ENCODE measurements around the gene KBTBD3. TPM values are rescaled to one million over a fixed set of nuclear protein-coding genes. Genes with fewer than 3 reads are reported as not detected.

KBTBD3 gene
- total RNA-seq, 1 donor from 2014 or later, result 3.1 TPM

DNA sequence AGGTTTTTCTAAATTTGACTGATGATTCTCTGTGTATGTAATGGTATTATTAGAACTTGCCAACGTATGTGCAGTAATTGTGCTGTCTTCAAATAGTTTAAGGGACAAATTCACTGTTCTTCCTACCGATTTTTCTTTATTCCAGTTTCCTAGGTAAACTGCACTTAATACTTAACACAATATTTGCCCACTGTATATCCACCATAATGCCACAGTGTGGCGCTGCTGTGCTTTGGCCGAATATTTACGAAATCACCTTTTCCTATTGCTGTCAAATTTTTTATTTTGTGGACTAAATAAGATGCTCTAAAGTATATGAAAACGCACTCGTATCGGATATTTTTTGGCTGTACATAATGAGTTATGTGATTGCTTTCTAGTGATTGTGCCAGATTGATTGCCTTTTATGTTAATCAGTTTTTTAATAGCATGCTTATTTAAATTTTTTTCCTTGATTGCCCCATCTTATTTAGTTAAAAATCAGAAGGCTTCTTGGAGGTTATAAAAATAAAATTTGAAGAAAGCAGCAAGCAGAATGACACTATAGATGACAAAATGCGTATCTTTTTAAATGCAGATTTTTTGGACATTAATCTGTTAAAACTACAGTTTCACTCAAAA, 10.8 kb upstream of the KBTBD3 start:
- Histone ChIP-seq H3K36me3 (ENCODE audit: control insufficient read depth in 3 of 3, insufficient read depth in 3 of 3, low read length in 3 of 3) (peaks cover 5 to 20% (median 9%) of the 10 kb centered on the region in 3 donors), H3K27me3 (ENCODE audit: control insufficient read depth in 3 of 3, insufficient read depth in 3 of 3, low read length in 3 of 3) (no peaks in the 10 kb centered on the region), H3K4me1 (ENCODE audit: control insufficient read depth in 3 of 3, insufficient read depth in 3 of 3, low read length in 3 of 3) (peaks cover 4 to 7% (median 5%) of the 10 kb centered on the region in 3 donors), H3K4me3 (ENCODE audit: low read length in 3 of 3) (no peak overlapping the region), H3K9ac (ENCODE audit: low read depth in 1 of 3, low read length in 3 of 3) (peak overlapping the region in 1 of 3 donors; percentile 45), H3K27ac (ENCODE audit: low read depth, low read length) (no peak overlapping the region), H3K9me3 (ENCODE audit: control insufficient read depth in 3 of 3, low read length in 3 of 3) (no peaks in the 10 kb centered on the region)

DNA sequence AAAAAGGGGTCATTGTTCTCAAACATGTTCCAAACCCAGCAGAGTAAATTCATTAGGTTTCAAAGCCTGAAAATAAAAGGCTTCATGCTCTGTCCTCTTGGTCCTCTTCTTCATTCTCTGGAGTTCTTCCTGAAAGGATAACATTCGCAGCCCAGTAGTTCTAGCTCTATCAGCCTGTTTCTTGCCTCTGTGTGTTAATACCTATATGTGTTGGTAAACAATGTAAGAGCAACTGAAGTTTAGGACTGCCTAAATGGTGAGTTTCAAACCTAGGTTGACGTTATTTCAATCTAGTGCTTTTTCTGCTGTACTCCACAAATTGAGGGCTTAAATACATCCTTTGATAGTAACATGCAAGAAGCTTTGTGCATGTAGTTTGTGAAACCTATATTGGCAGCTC, 9.7 kb upstream of the KBTBD3 start:
- H3K4me1 ChIP-seq (ENCODE audit: control insufficient read depth in 3 of 3, insufficient read depth in 3 of 3, low read length in 3 of 3), result peaks cover 8 to 13% (median 10%) of the 10 kb centered on the region in 3 donors

DNA sequence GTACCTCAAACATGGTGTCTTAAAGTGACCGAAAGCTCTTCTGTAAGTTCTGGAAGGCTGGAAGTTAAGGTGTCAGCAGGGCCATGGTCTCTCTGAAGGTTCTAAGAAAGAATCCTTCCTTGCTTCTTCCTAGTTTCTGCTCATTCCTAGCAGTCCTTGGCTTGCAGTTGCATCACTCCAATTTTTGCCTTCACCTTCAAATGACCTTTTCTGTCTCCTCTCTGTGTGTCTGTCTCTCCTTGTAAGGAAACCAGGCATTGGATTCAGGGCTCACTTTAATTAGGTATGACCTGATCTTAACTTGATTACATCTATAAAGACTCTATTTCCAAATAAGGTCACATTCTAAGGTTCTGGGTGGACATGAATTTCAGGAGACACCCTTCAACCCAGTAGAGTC, 9.0 kb upstream of the KBTBD3 start:
- Histone ChIP-seq H3K9ac (ENCODE audit: low read depth in 1 of 3, low read length in 3 of 3) (no peak overlapping the region), H3K9me3 (ENCODE audit: control insufficient read depth in 3 of 3, low read length in 3 of 3) (no peaks in the 10 kb centered on the region), H3K4me1 (ENCODE audit: control insufficient read depth in 3 of 3, insufficient read depth in 3 of 3, low read length in 3 of 3) (peaks cover 8 to 14% (median 13%) of the 10 kb centered on the region in 3 donors), H3K4me3 (ENCODE audit: low read length in 3 of 3) (no peak overlapping the region), H3K27ac (ENCODE audit: low read depth, low read length) (no peak overlapping the region), H3K36me3 (ENCODE audit: control insufficient read depth in 3 of 3, insufficient read depth in 3 of 3, low read length in 3 of 3) (peaks cover 3 to 12% (median 11%) of the 10 kb centered on the region in 3 donors), H3K27me3 (ENCODE audit: control insufficient read depth in 3 of 3, insufficient read depth in 3 of 3, low read length in 3 of 3) (no peaks in the 10 kb centered on the region)

More for the DNA sequence above, 9.7 kb upstream of the KBTBD3 start:
- Histone ChIP-seq H3K36me3 (ENCODE audit: control insufficient read depth in 3 of 3, insufficient read depth in 3 of 3, low read length in 3 of 3) (peaks cover 5 to 16% (median 13%) of the 10 kb centered on the region in 3 donors), H3K9ac (ENCODE audit: low read depth in 1 of 3, low read length in 3 of 3) (no peak overlapping the region), H3K4me3 (ENCODE audit: low read length in 3 of 3) (no peak overlapping the region), H3K9me3 (ENCODE audit: control insufficient read depth in 3 of 3, low read length in 3 of 3) (no peaks in the 10 kb centered on the region), H3K27me3 (ENCODE audit: control insufficient read depth in 3 of 3, insufficient read depth in 3 of 3, low read length in 3 of 3) (no peaks in the 10 kb centered on the region), H3K27ac (ENCODE audit: low read depth, low read length) (no peak overlapping the region)

DNA sequence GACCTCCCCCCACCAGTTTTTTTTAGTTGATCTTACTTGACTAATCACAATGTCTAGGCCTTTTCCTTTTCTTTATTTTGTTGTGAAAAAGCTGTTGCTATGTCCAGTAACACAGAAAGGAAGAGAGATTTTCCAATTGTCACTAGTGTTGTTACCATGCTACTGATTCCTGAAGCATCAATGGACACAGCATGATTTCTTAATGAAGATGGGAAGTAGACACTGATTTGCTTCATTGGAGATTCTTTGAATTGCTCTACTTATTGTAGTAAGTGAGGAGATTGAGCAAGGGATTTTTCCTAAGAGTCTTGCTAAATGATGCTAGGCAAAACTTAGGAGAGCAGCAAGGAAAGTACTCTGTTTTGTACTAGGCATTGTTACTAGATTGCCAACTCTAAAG, 4.9 kb upstream of the KBTBD3 start:
- peaks cover 7 to 32% (median 22%) of the 10 kb centered on the region in 3 donors for H3K4me1 ChIP-seq (ENCODE audit: control insufficient read depth in 3 of 3, insufficient read depth in 3 of 3, low read length in 3 of 3)
- peaks cover 4 to 25% (median 17%) of the 10 kb centered on the region in 3 donors for H3K36me3 ChIP-seq (ENCODE audit: control insufficient read depth in 3 of 3, insufficient read depth in 3 of 3, low read length in 3 of 3)

DNA sequence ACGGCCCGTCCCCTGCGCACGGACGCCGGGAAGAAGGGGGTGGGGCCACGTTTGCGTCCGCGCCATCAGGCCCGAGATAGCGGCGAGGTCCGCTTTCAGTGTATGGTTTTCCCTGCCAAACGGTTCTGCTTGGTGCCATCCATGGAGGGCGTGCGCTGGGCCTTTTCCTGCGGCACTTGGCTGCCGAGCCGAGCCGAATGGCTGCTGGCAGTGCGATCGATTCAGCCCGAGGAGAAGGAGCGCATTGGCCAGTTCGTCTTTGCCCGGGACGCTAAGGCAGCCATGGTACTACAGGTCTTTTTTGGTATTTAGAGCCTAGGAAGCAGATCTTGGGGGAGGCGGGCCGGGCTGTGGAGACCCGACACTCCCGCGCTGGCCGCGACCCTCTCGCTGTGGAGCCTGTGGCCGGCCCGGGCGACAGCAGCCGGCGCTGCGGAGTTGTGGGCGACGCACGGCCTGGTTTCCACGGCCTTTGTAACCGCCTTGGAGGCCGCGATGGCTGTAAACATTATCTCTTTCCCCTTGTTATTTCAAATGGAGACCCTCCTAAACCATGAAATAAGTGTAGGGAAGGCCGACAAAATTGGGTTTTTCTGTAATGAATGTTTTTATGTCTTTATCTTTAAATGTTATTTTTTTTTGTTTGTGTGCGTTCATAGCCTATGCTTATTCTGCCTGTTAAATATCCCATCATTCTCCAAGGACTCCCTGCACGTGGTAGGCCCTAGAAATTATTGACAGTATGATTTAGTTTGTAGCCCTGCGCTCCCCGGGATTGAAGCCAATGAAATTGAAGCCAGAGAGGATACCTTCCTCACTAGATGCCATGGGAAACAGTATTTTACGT, 685 bp upstream of the KBTBD3 start, which contains the start of gene AASDHPPT:
Gene AASDHPPT (plus strand): TSS at position 54 of the 847 bp plus-strand sequence. CDS start 49 bp downstream, at position 103.
- H3K27me3 ChIP-seq (ENCODE audit: control insufficient read depth in 3 of 3, insufficient read depth in 3 of 3, low read length in 3 of 3), result no peaks in the 10 kb centered on the region
- peaks cover 12 to 39% (median 27%) of the 10 kb centered on the region in 3 donors for H3K4me1 ChIP-seq (ENCODE audit: control insufficient read depth in 3 of 3, insufficient read depth in 3 of 3, low read length in 3 of 3)
- H3K36me3 ChIP-seq (ENCODE audit: control insufficient read depth in 3 of 3, insufficient read depth in 3 of 3, low read length in 3 of 3), result peaks cover 4 to 23% (median 14%) of the 10 kb centered on the region in 3 donors
- peak within 1 kb of the TSS; percentile 97 to 100 (median 99) for H3K4me3 ChIP-seq (ENCODE audit: low read length in 3 of 3)
- no peaks in the 10 kb centered on the region for H3K9me3 ChIP-seq (ENCODE audit: control insufficient read depth in 3 of 3, low read length in 3 of 3)
- peak within 1 kb of the TSS; percentile 96 to 99 (median 97) for H3K9ac ChIP-seq (ENCODE audit: low read depth in 1 of 3, low read length in 3 of 3)
- peak within 1 kb of the TSS; percentile 97 for H3K27ac ChIP-seq (ENCODE audit: low read depth, low read length)

More for the DNA sequence above, 4.9 kb upstream of the KBTBD3 start:
- H3K9ac ChIP-seq (ENCODE audit: low read depth in 1 of 3, low read length in 3 of 3), result no peak overlapping the region
- no peak overlapping the region for H3K4me3 ChIP-seq (ENCODE audit: low read length in 3 of 3)
- no peaks in the 10 kb centered on the region for H3K27me3 ChIP-seq (ENCODE audit: control insufficient read depth in 3 of 3, insufficient read depth in 3 of 3, low read length in 3 of 3)
- H3K27ac ChIP-seq (ENCODE audit: low read depth, low read length), result no peak overlapping the region
- no peaks in the 10 kb centered on the region for H3K9me3 ChIP-seq (ENCODE audit: control insufficient read depth in 3 of 3, low read length in 3 of 3)

DNA sequence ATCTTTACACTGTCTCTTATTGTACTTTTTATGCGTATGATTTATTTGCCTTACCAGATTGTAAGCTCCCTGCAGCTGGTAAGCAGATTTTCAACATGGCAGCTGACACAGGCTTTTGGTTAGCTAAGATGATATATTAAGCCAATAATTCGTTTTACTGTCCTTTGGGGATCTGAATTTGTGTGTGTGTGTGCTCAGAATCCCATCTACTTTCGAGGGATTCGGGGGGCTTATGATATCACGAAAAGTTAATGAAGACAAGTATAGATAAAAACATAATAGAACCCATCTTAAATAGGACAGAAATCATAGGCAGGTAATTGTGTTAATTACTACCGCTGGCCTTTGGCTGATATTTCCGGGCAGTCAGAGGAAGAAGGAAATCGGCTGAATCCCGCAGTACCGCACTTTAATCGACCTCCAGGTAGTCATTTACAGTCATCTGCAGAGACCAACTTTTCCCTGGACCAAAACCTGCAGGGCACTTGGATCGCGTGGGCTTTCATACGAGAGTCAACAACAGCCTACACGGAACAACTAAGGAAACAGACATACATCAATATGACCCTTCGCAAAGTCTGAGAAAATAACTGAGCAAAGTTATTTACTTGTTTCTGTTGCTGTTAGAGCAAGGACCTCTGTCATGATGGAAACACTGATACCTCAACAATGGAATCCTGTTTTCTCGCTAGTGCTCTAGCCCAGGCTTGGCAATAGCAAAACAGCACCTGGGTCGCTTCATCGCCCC, 802 bp downstream of the KBTBD3 start:
- Histone ChIP-seq H3K27ac (ENCODE audit: low read depth, low read length) (peak overlapping the region; percentile 97), H3K9me3 (ENCODE audit: control insufficient read depth in 3 of 3, low read length in 3 of 3) (no peaks in the 10 kb centered on the region), H3K36me3 (ENCODE audit: control insufficient read depth in 3 of 3, insufficient read depth in 3 of 3, low read length in 3 of 3) (peaks cover 2 to 17% (median 6%) of the 10 kb centered on the region in 3 donors), H3K4me3 (ENCODE audit: low read length in 3 of 3) (peak overlapping the region; percentile 97 to 100 (median 99)), H3K9ac (ENCODE audit: low read depth in 1 of 3, low read length in 3 of 3) (peak overlapping the region; percentile 91 to 97 (median 93)), H3K4me1 (ENCODE audit: control insufficient read depth in 3 of 3, insufficient read depth in 3 of 3, low read length in 3 of 3) (peaks cover 8 to 34% (median 20%) of the 10 kb centered on the region in 3 donors), H3K27me3 (ENCODE audit: control insufficient read depth in 3 of 3, insufficient read depth in 3 of 3, low read length in 3 of 3) (no peaks in the 10 kb centered on the region)

DNA sequence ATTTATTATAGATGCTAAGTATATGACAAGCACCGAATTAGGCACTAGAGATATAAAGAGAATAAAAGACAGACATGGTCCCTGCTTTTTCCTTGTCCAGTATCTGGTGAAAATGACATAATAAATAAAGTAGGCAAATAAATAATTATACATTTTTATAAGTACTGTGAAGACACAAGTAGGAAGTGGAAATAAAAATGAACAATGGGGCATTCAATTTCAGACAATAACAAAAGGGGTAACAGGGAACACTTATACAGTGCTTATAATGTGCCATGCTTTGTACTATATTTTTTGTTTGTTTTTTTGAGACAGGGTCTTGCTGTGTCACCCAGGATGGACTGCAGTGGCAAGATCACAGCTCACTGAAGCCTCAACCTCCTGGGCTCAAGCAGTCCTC, 4.3 kb downstream of the KBTBD3 start:
- Histone ChIP-seq H3K27me3 (ENCODE audit: control insufficient read depth in 3 of 3, insufficient read depth in 3 of 3, low read length in 3 of 3) (no peaks in the 10 kb centered on the region), H3K4me1 (ENCODE audit: control insufficient read depth in 3 of 3, insufficient read depth in 3 of 3, low read length in 3 of 3) (peaks cover 5 to 15% (median 5%) of the 10 kb centered on the region in 3 donors), H3K27ac (ENCODE audit: low read depth, low read length) (no peak overlapping the region), H3K36me3 (ENCODE audit: control insufficient read depth in 3 of 3, insufficient read depth in 3 of 3, low read length in 3 of 3) (no peaks in the 10 kb centered on the region), H3K9me3 (ENCODE audit: control insufficient read depth in 3 of 3, low read length in 3 of 3) (no peaks in the 10 kb centered on the region), H3K9ac (ENCODE audit: low read depth in 1 of 3, low read length in 3 of 3) (no peak overlapping the region), H3K4me3 (ENCODE audit: low read length in 3 of 3) (no peak overlapping the region)

DNA sequence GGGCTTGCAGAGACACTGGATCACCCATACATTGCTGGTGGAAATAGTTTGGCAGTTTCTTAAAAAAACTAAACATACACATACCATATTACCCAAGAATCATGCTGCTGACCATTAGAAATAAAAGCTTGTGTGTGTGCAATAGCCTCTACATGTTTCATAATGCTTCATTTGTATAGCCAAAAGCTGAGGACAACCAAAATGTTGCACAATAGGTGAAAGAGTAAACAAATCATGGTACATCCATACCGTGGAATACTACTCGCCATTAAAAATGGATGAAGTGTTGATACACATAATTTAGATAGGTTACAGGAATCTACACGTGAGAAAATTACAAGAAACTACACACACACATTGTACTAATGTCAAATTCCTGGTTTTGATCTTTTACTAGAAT, 6.5 kb downstream of the KBTBD3 start:
- Histone ChIP-seq H3K4me3 (ENCODE audit: low read length in 3 of 3) (no peak overlapping the region), H3K27ac (ENCODE audit: low read depth, low read length) (no peak overlapping the region), H3K36me3 (ENCODE audit: control insufficient read depth in 3 of 3, insufficient read depth in 3 of 3, low read length in 3 of 3) (no peaks in the 10 kb centered on the region), H3K27me3 (ENCODE audit: control insufficient read depth in 3 of 3, insufficient read depth in 3 of 3, low read length in 3 of 3) (no peaks in the 10 kb centered on the region), H3K9me3 (ENCODE audit: control insufficient read depth in 3 of 3, low read length in 3 of 3) (no peaks in the 10 kb centered on the region), H3K4me1 (ENCODE audit: control insufficient read depth in 3 of 3, insufficient read depth in 3 of 3, low read length in 3 of 3) (no peaks in the 10 kb centered on the region), H3K9ac (ENCODE audit: low read depth in 1 of 3, low read length in 3 of 3) (no peak overlapping the region)

DNA sequence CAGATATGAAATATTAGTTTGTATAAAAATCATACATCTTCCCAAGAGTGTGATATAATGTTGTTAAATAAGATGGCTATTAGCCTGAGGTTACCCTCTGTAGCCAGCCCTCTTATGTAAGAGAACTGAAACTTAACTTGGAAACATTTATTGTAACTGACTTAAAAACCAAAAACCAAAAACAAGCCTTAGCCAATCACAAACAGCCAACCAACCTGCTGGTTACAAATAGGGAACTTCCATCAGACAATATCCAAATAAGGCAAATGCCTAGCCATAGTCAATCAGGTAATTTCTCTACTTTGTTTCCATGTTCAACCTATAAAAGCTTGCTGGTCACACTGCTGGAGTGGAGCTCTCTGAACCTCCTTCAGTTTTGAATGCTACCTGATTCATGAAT, 14.1 kb downstream of the KBTBD3 start:
- H3K4me3 ChIP-seq (ENCODE audit: low read length in 3 of 3), result no peak overlapping the region
- no peaks in the 10 kb centered on the region for H3K9me3 ChIP-seq (ENCODE audit: control insufficient read depth in 3 of 3, low read length in 3 of 3)

More for the DNA sequence above, 14.1 kb downstream of the KBTBD3 start:
- Histone ChIP-seq H3K9ac (ENCODE audit: low read depth in 1 of 3, low read length in 3 of 3) (no peak overlapping the region), H3K27me3 (ENCODE audit: control insufficient read depth in 3 of 3, insufficient read depth in 3 of 3, low read length in 3 of 3) (no peaks in the 10 kb centered on the region), H3K4me1 (ENCODE audit: control insufficient read depth in 3 of 3, insufficient read depth in 3 of 3, low read length in 3 of 3) (no peaks in the 10 kb centered on the region), H3K36me3 (ENCODE audit: control insufficient read depth in 3 of 3, insufficient read depth in 3 of 3, low read length in 3 of 3) (no peaks in the 10 kb centered on the region), H3K27ac (ENCODE audit: low read depth, low read length) (no peak overlapping the region)
